Stimulated activated CD8-positive, alpha-beta memory T cell treated with anti-CD3 and anti-CD28 coated beads, Interleukin-12 subunit alpha, Interleukin-12 subunit beta, amount 100 ng/mL, for 24 hours (primary cell): ENCODE measurements around the gene RGSL1.
"Not testable (repeated sequence)": the region's sequence is repeated elsewhere in the genome, so short reads cannot be mapped to it uniquely, and the experiment has no call there.

ENCODE experiments used
- DNase-seq: peaks from one replicate; pipeline ENCODE4 v3.0.0-alpha.2; 2020; ENCODE audit errors: extremely low read depth

RGSL1 gene

DNA sequence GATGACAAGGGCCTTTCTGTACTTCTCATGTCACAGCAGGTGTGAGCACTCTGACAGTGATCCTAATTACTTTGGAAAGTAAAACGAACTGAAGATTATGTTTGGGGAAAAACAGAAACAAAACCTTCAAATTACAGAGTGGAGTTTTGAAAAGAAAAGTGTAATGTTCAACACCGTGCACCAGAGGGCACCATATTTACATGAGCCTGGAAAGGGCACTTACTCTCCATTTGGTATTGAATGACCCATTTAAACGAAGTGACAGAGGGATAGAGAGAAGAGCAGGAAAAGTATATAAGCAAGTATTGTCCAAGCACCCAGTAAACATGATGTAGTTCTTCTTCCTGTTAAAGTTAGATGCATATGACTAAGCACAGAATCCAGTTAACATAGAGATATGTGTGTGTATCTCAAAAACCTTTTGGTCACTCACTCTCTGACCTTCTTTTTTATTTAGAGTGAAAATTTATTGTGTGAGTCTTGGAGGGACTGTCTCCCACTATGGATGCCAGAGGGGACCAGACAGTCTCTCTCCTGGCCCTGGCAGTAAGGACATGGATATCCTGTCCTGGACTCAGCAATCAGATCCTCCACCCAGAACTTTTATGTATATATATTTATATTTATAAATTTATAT, 3.8 kb upstream of the RGSL1 start:
- no peak for DNase-seq

- DNase-seq: not testable (repeated sequence)
These were observed 2.8 kb upstream of the RGSL1 start for GRCh38 chr1:182447124-182447523.

DNA sequence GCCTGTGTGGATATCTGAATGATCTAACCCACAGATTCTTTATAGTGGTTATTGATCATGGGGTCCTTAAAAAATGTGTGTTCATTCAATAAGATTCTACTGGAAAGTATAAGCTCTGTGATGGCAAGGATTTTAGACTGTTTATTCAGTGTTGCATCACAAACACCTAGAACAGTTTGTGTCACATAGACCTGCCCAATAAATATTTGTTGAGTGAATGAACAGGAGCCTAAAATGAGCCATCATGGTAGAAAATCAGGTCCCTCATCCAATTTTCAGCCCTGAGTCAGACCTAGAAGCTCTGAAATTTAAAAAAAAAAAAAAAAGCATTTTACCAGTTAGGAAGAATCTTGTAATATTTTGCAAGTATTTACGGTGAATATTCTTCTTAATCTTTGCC, 2.3 kb upstream of the RGSL1 start:
- no peak for DNase-seq

GRCh38 chr1:182453631-182454030, 3.7 kb downstream of the RGSL1 start:
- no peak for DNase-seq

GRCh38 chr1:182457844-182458243, 7.9 kb downstream of the RGSL1 start:
- DNase-seq: no peak

DNA sequence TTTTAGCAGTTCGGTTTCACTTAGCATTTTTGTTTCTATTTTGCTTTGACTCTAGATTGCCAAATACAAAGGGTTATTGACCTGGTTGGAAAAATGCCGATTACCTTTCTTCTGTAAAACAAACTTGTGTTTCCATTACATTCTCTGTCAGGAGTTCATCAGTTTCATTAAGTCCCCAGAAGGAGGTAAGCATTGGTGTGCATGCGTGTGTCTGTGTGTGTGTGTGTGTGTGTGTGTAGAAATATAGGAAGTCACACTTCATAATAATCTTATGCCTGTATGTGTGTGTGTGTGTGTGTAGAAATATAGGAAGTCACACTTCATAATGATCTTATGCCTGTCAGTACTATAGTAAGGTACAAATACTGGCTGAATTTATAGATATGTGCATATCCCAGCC, 10.0 kb downstream of the RGSL1 start:
- DNase-seq: no peak

- no peak for DNase-seq
These were observed 10.6 kb downstream of the RGSL1 start for GRCh38 chr1:182460550-182460951.

DNA sequence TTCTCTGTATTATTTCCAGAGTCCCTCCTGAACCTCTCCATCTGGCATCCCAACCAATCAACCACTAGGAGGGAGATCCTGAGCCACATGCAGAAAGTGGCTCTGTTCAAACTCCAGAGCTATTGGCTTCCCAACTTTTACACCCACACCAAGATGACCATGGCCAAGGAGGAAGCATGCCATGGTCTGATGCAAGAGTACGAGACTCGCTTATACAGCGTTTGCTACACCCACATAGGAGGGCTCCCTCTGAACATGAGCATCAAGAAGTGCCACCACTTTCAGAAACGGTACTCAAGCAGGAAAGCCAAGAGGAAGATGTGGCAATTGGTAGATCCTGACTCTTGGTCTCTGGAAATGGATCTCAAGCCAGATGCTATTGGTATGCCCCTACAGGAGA, 23.6 kb downstream of the RGSL1 start:
- DNase-seq: no peak

DNA sequence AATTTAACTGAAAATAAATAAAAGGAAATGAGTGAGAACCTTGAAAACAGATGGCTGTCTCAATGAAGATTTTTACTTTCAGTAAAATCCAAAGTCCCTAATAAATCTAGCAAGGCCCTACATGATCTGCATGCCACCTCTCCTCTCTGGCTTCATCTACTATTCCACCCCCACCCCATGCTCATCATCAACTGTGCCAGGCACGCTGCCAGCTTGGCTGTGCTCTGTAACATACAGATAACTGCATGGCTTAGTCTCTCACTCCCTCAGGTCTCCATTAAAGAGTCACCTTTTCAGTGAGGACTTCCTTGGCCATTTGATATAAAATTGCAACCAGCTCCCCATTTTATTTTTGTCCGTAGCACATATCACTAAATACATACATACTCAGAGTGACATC, 26.7 kb downstream of the RGSL1 start:
- no peak for DNase-seq

- DNase-seq: no peak
These were observed 28.3 kb downstream of the RGSL1 start for GRCh38 chr1:182478238-182478637.

DNA sequence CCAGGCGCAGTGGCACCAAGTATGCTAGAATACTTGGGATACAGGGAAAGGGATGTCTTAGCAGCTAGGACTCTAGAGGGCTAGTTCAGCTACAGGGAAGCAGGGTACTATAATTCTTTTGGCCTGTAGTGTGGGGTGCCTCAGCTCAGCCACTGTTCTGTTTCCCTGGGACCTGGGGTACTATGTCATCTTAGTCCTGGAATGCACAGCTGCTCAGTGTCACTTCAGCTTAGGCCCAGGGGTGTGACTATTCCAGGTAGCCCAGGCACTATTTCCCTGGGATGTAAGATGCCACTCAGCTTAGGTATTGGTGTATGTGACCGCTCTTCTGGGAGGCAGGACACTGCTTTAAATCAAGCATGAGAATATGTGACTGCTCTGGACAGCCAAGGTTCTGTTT, 34.1 kb downstream of the RGSL1 start:
- DNase-seq: no peak

GRCh38 chr1:182484531-182485257, 34.7 kb downstream of the RGSL1 start:
- no peak for DNase-seq

DNA sequence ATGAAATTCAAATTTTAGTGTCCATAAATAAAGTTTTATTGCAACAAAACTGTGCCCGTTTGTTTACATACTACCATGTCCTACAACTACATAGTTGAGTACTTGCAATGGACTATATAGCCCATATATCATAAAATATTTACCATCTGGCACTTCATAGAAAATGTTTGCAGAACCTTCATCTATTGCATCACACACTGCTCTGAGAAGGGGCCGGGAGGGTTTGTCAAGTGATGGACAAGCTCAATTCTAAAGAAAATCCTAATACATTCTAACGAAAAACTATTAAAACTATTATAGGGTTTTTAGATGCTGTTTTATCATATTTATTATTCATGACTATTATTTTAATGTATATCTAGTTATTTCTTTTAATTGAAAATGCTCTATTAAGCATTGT, 35.9 kb downstream of the RGSL1 start:
- DNase-seq: no peak

- no peak for DNase-seq
These were observed 38.9 kb downstream of the RGSL1 start for GRCh38 chr1:182488803-182489202.

- DNase-seq: no peak
These were observed 43.1 kb downstream of the RGSL1 start for GRCh38 chr1:182493063-182493462.

DNA sequence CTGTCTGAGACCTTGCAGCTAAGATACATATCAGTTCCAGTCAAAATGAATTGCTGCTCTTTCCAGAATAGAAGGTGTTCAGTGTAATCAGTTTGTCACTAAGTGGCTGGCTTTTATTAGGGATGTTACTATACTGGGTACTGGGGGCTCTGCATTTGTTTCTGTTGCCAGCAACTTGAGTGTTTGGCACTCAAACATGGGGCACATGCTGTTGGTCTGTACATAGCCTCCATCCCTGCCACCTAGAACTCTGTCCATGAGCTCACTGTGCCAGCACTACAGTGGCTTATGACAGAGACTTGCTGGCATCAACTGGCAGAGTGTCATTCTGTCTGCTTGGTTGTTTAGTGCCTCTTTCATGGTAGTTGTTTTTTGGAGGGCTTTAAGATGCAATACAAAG, 45.1 kb downstream of the RGSL1 start:
- DNase-seq: no peak

GRCh38 chr1:182495693-182496092, 45.7 kb downstream of the RGSL1 start:
- DNase-seq: no peak

GRCh38 chr1:182507685-182508084, 57.7 kb downstream of the RGSL1 start:
- DNase-seq: no peak

DNA sequence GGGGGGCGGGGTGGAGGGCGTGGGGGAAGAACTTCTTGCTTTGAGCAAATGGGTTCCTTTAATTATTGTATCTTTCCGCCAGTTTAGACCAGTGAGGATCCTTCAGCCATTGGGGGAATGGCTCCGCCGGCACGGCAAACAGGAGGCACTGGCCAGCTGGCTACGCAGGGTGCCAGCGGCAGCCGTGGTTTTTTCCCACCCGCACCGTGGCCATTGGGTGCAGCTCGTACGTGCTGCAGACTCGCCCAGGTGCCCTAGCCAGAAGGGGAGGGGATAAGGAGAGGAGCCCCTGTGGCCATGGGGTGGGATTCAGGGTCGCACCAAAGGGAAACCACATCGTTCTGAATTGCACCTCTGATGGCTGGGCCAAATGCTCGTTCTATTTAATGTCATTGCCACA, 65.6 kb downstream of the RGSL1 start:
- no peak for DNase-seq

GRCh38 chr1:182520736-182521135, 70.8 kb downstream of the RGSL1 start:
- DNase-seq: no peak

GRCh38 chr1:182525342-182525741, 75.4 kb downstream of the RGSL1 start:
- no peak for DNase-seq

DNA sequence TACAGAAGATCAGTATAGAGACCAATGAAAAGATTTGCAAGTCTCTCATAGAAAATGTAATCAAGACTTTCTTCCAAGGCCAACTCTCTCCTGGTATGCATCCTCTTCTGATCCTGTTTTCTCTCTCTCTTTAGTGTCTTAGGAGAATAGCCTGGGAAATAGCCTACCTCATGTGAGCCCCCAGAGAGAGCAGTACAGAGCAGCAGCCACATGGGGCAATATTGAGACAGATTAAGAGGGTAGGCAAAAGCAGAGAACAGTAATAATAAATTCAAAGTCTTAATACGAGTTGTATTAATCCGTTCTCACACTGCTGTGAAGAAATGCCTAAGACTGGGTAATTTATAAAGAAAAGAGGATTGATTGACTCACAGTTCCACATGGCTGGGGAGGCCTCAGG, 77.7 kb downstream of the RGSL1 start:
- no peak for DNase-seq

GRCh38 chr1:182528206-182528605, 78.3 kb downstream of the RGSL1 start:
- DNase-seq: not testable (repeated sequence)

DNA sequence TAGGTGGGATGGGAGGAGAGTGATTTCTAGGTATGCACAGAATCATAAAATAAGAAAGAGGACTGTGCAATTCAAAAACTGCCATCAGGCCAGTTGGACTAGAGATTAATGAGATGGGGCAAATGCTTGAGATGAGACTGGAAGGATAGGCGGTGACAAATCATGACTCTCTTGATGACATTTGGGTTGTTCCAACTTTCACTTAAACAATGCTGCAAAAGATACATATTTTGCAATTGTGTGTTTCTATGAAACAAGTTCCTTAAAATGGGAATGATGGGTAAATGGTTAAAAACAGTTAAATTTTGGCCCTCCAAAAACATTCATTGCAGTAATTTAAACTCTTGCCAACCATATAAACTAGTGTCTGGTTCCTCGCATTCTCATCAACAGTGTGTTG, 84.0 kb downstream of the RGSL1 start:
- DNase-seq: no peak
